HepG2 (cell line): ENCODE measurements around the gene ZNF343. TPM values are rescaled to one million over a fixed set of nuclear protein-coding genes. Genes with fewer than 3 reads are reported as not detected.

Source experiments
- ATAC-seq: fragments of 200-7000 bp; cut with Tn5 transposase; 3 replicates; pipeline ENCODE4 v1.9.1; 2020; ENCODE audit warnings: mild to moderate bottlenecking, moderate library complexity
- BruUV-seq: library from RNA; stranded (reverse); fragments of 400-500 nt; replicated peaks from 2 replicates; lab custom pipeline; 2021; lab: Mats Ljungman, UMichigan
- CTCF ChIA-PET: fragments of 300-600 bp; formaldehyde crosslinking; extraction: SDS; loops from one replicate; lab custom pipeline; 2021; ENCODE audit warnings: low total read pairs, inconsistent platforms, low intra/inter-chr PET ratio; lab: Yijun Ruan, JAX
- POLR2A ChIA-PET: fragments of 350-600 bp; sonication (Branson Sonifier 250); formaldehyde crosslinking; loops from one replicate; lab custom pipeline; 2020; ENCODE audit warnings: antibody characterized with exemption, inconsistent platforms; lab: Yijun Ruan, JAX
- DNase-seq: peaks from one replicate; pipeline ENCODE4 v3.0.0-alpha.2; 2015; ENCODE audit warnings: low spot score
- FAIRE-seq: peaks from 3 replicates; lab custom pipeline; 2011; peaks lifted over from hg19 to GRCh38; lab: Jason Lieb, UNC
- H2AFZ ChIP-seq: one replicate; pipeline ENCODE4 v1.6.1; 2011; ENCODE audit warnings: low read length, inconsistent platforms
- H3K27ac ChIP-seq: fragments of 300-600 bp; 3 replicates; pipeline ENCODE4 v1.8.0; 2011; ENCODE audit warnings: mixed run types, mild to moderate bottlenecking, mixed read lengths, low read length, inconsistent platforms; ENCODE audit not compliant: insufficient read depth; ENCODE audit errors: extremely low read length
- H3K27me3 ChIP-seq, 2 experiments: fragments of 200-600 bp in 1 of 2; 2 replicates in 1 of 2; 3 replicates in 1 of 2; pipeline versions ENCODE4 v1.6.0 to v1.8.0; 2011; ENCODE audit warnings: low read length in 2 of 2, mild to moderate bottlenecking in 2 of 2, moderate library complexity in 2 of 2, inconsistent platforms in 1 of 2; ENCODE audit not compliant: insufficient read depth in 2 of 2, control insufficient read depth in 1 of 2
- H3K36me3 ChIP-seq, 2 experiments: fragments of 200-600 bp in 1 of 2; replicated peaks in 1 of 2; 2 replicates in 1 of 2; 3 replicates in 1 of 2; pipeline versions ENCODE4 v1.5.1 to v1.8.0; 2011; ENCODE audit warnings: low read length in 2 of 2, inconsistent platforms in 1 of 2; ENCODE audit not compliant: insufficient read depth in 2 of 2, control insufficient read depth in 1 of 2
- H3K4me1 ChIP-seq: 2 replicates; pipeline ENCODE4 v1.5.1; 2012; ENCODE audit warnings: low read length, inconsistent platforms; ENCODE audit not compliant: insufficient read depth
- H3K4me2 ChIP-seq: 2 replicates; pipeline ENCODE4 v1.6.0; 2011; ENCODE audit warnings: low read depth, low read length, inconsistent platforms
- H3K4me3 ChIP-seq, 3 experiments: fragments of 200-600 bp in 1 of 3; sonication (generic), shearing (Covaris generic) in 1 of 3; replicated peaks in 1 of 3; 2 replicates each; pipeline ENCODE4 v1.5.1; 2011 to 2016; ENCODE audit warnings: low read length in 3 of 3, inconsistent platforms in 2 of 3, low read depth in 2 of 3, mild to moderate bottlenecking in 2 of 3, control low read depth in 1 of 3, mixed read lengths in 1 of 3; ENCODE audit not compliant: insufficient read depth in 1 of 3
- H3K79me2 ChIP-seq: one replicate; pipeline ENCODE4 v1.6.1; 2011; ENCODE audit warnings: low read length, inconsistent platforms; ENCODE audit not compliant: insufficient read depth
- H3K9ac ChIP-seq: 2 replicates; pipeline ENCODE4 v1.6.0; 2011; ENCODE audit warnings: mild to moderate bottlenecking, low read depth, low read length, inconsistent platforms; ENCODE audit not compliant: insufficient read depth
- H3K9me3 ChIP-seq: 2 replicates; pipeline ENCODE4 v1.5.1; 2012; ENCODE audit warnings: mild to moderate bottlenecking, low read length
- H4K20me1 ChIP-seq: 2 replicates; pipeline ENCODE4 v1.6.0; 2011; ENCODE audit warnings: inconsistent platforms, mild to moderate bottlenecking, low read length, moderate library complexity; ENCODE audit not compliant: insufficient read depth
- MAFK ChIP-seq, 2 experiments: IDR thresholded peaks in 1 of 2; conservative IDR thresholded peaks in 1 of 2; 2 replicates each; pipeline ENCODE4 v1.6.1; 2011; ENCODE audit warnings: improper control_type of control experiment in 2 of 2, low read length in 2 of 2
- RAD21 ChIP-seq: fragments of 450-650 bp; formaldehyde crosslinking; IDR thresholded peaks from 2 replicates; pipeline ENCODE4 v1.5.0; 2020; ENCODE audit warnings: mild to moderate bottlenecking
- TRIM24 ChIP-seq: sonication (generic); formaldehyde crosslinking; IDR thresholded peaks from 2 replicates; pipeline ENCODE4 v1.8.0; 2022; ENCODE audit warnings: mild to moderate bottlenecking, missing genetic modification reagents
- ZNF225 ChIP-seq: sonication (generic); formaldehyde crosslinking; IDR thresholded peaks from 2 replicates; pipeline ENCODE4 v1.4.0; 2020; ENCODE audit warnings: mild to moderate bottlenecking, missing genetic modification reagents
- ZNF24 ChIP-seq: fragments of 450-650 bp; IDR thresholded peaks from 2 replicates; pipeline ENCODE4 v1.6.1; 2017; ENCODE audit warnings: antibody characterized with exemption, mild to moderate bottlenecking
- ZNF326 ChIP-seq: sonication (generic); formaldehyde crosslinking; IDR thresholded peaks from 2 replicates; pipeline ENCODE4 v1.4.0; 2020; ENCODE audit warnings: missing genetic modification reagents, borderline replicate concordance
- ZNF329 ChIP-seq: sonication (generic); formaldehyde crosslinking; IDR thresholded peaks from 2 replicates; pipeline ENCODE4 v1.9.0; 2021; ENCODE audit warnings: low read depth, mild to moderate bottlenecking, missing genetic modification reagents
- ZNF839 ChIP-seq: sonication (generic); formaldehyde crosslinking; IDR thresholded peaks from 2 replicates; pipeline ENCODE4 v1.4.0; 2020; ENCODE audit warnings: missing genetic modification reagents, mild to moderate bottlenecking, borderline replicate concordance
- WGBS: methylation state at CpG from one replicate; pipeline ENCODE4 v1.1.6; 2017; ENCODE audit warnings: low lambda C conversion rate; 5-methylcytosine and 5-hydroxymethylcytosine counted together
- in situ Hi-C: cut with HindIII; loops from 2 replicates; pipeline ENCODE4 v1.10.0; 2017; ENCODE audit warnings: low pct_unique_long_range_greater_than_20kb; ENCODE audit not compliant: extremely low pct_ligation_motif_present
- intact Hi-C: fragments of 100-400 bp; cut with micrococcal nuclease; formaldehyde crosslinking; loops from one replicate; pipeline ENCODE4 v1.10.0; 2022; ENCODE audit not compliant: unreplicated experiment
- polyA plus RNA-seq, 8 experiments: library from polyadenylated mRNA; depleted of rRNA in 3 of 8; stranded (reverse) in 7 of 8; unstranded in 1 of 8; fragments of >200 nt; fragmentation: Illumina TruSeq in 4 of 8; extraction: Trizol in 4 of 8; gene quantifications; 2 replicates each; pipeline versions ENCODE4 v1.2.1 to v1.2.3, GENCODE V29; 2011 to 2016; ENCODE audit warnings: low read depth in 4 of 8, missing spikeins in 1 of 8, mixed read lengths in 1 of 8; ENCODE audit not compliant: insufficient read depth in 1 of 8
- total RNA-seq, 5 experiments: library from RNA; depleted of rRNA; stranded (reverse); fragments of >200 nt; fragmentation: Illumina TruSeq; extraction: Trizol; gene quantifications; 2 replicates each; pipeline ENCODE4 v1.2.3, GENCODE V29; 2016; ENCODE audit warnings: low read depth in 1 of 5
- TF ChIP-seq, protein P1 (sequence below): sonication (generic); formaldehyde crosslinking; IDR thresholded peaks from 2 replicates; pipeline ENCODE4 v1.9.0; 2021; ENCODE audit warnings: mild to moderate bottlenecking, missing genetic modification reagents

ZNF343 gene
- total and polyA plus RNA-seq, 2 of the 13 experiments (the other 11 are each of a cell fraction or from before 2014, with no cell fraction given): 16.4 to 22.1 TPM

- Histone ChIP-seq H4K20me1 (no peaks in the 10 kb centered on the region; the same call in 1 of the 2 replicates), H3K27ac (no peak overlapping the region), H3K4me3 (no peak overlapping the region), H3K79me2 (no peaks in the 10 kb centered on the region), H3K9me3 (no peaks in the 10 kb centered on the region), H3K36me3 (0 out of 5 replicates have a peak, but pooled peaks cover 0 to 2% of the 10 kb centered on the region in 2 experiments), H3K9ac (no peak overlapping the region), H3K4me1 (no peaks in the 10 kb centered on the region)
- in situ Hi-C loops: loop anchor here (5.0 kb wide), 1 partner anchor 246 kb away; no protein-coding TSS in a partner anchor
- DNase-seq (no peak), ATAC-seq (no peak), FAIRE-seq (no peak)
- BruUV-seq: no TSS peak
- intact Hi-C loops: loop anchor here (1.0 to 2.0 kb wide), 2 partner anchors 17 to 245 kb away; partner anchors contain the start of gene SNRPB
- WGBS: 79% methylated on average over 3 of the region's 3 CpGs
- TF ChIP-seq ZNF839 (no peak), TRIM24 (no peak), ZNF24 (peak; percentile 86; the same call in 1 of the 2 replicates), RAD21 (CRISPR knock-in tag) (no peak), ZNF225 (no peak)
- TF ChIP-seq, all 625 proteins: peak for 1
- no peak overlapping the region for H2AFZ ChIP-seq
- POLR2A ChIA-PET: no interaction called here
- CTCF ChIA-PET: interaction anchor here (1.6 kb wide), 1 partner anchor 67 kb away, joined by 9 read pairs; no protein-coding TSS in a partner anchor
- H3K4me2 ChIP-seq: no peak overlapping the region
- no peaks in the 10 kb centered on the region for H3K27me3 ChIP-seq
These were observed 54.9 kb downstream of the ZNF343 start for GRCh38 chr20:2453792-2454191.

- no TSS peak for BruUV-seq
- Histone ChIP-seq H3K79me2 (no peaks in the 10 kb centered on the region), H3K9ac (no peak overlapping the region), H3K36me3 (no peaks in the 10 kb centered on the region), H3K27me3 (no peaks in the 10 kb centered on the region), H2AFZ (no peak overlapping the region), H3K4me3 (no peak overlapping the region), H3K4me2 (no peak overlapping the region), H4K20me1 (no peaks in the 10 kb centered on the region; the same call in 1 of the 2 replicates), H3K9me3 (no peaks in the 10 kb centered on the region), H3K27ac (no peak overlapping the region), H3K4me1 (no peaks in the 10 kb centered on the region)
- ChIA-PET CTCF (interaction anchor here (1.1 to 2.6 kb wide), 4 partner anchors 31 to 487 kb away, joined by 3 to 18 read pairs (median 4); no protein-coding TSS in a partner anchor), POLR2A (no interaction called here)
- in situ Hi-C loops (loop anchor here (5.0 kb wide), 1 partner anchor 245 kb away; no protein-coding TSS in a partner anchor), intact Hi-C loops (loop anchor here (1.0 to 2.0 kb wide), 2 partner anchors 65 to 243 kb away; no protein-coding TSS in a partner anchor)
- ATAC-seq (peak; percentile 84), FAIRE-seq (peak; percentile 50), DNase-seq (peak; percentile 78)
- 42% methylated on average over 7 of the region's 8 CpGs for WGBS
- TF ChIP-seq MAFK (conservative IDR thresholded peaks at IDR 0.05 in 1 of 2, IDR thresholded peaks at IDR 0.05 in 1 of 2; ENCODE audit: low read length in 2 of 2) (peak in 1 of 2 experiments; percentile 58; a peak in 2 of 4 replicates), ZNF329 (CRISPR knock-in tag) (no peak), ZNF326 (CRISPR knock-in tag) (no peak)
- TF ChIP-seq, protein P1, sequence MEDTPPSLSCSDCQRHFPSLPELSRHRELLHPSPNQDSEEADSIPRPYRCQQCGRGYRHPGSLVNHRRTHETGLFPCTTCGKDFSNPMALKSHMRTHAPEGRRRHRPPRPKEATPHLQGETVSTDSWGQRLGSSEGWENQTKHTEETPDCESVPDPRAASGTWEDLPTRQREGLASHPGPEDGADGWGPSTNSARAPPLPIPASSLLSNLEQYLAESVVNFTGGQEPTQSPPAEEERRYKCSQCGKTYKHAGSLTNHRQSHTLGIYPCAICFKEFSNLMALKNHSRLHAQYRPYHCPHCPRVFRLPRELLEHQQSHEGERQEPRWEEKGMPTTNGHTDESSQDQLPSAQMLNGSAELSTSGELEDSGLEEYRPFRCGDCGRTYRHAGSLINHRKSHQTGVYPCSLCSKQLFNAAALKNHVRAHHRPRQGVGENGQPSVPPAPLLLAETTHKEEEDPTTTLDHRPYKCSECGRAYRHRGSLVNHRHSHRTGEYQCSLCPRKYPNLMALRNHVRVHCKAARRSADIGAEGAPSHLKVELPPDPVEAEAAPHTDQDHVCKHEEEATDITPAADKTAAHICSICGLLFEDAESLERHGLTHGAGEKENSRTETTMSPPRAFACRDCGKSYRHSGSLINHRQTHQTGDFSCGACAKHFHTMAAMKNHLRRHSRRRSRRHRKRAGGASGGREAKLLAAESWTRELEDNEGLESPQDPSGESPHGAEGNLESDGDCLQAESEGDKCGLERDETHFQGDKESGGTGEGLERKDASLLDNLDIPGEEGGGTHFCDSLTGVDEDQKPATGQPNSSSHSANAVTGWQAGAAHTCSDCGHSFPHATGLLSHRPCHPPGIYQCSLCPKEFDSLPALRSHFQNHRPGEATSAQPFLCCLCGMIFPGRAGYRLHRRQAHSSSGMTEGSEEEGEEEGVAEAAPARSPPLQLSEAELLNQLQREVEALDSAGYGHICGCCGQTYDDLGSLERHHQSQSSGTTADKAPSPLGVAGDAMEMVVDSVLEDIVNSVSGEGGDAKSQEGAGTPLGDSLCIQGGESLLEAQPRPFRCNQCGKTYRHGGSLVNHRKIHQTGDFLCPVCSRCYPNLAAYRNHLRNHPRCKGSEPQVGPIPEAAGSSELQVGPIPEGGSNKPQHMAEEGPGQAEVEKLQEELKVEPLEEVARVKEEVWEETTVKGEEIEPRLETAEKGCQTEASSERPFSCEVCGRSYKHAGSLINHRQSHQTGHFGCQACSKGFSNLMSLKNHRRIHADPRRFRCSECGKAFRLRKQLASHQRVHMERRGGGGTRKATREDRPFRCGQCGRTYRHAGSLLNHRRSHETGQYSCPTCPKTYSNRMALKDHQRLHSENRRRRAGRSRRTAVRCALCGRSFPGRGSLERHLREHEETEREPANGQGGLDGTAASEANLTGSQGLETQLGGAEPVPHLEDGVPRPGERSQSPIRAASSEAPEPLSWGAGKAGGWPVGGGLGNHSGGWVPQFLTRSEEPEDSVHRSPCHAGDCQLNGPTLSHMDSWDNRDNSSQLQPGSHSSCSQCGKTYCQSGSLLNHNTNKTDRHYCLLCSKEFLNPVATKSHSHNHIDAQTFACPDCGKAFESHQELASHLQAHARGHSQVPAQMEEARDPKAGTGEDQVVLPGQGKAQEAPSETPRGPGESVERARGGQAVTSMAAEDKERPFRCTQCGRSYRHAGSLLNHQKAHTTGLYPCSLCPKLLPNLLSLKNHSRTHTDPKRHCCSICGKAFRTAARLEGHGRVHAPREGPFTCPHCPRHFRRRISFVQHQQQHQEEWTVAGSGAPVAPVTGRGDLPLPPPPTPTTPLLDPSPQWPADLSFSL (CRISPR knock-in tag): no peak
These were observed 56.6 kb downstream of the ZNF343 start for GRCh38 chr20:2451939-2452732.
